GM19452 (cell line): ENCODE results near the gene KRTAP9-8.
"Not testable (repeated sequence)": the region's sequence is repeated elsewhere in the genome, so short reads cannot be mapped to it uniquely, and the experiment has no call there.

Experiments
- ATAC-seq: cut with Tn5 transposase; IDR thresholded peaks from one replicate; pipeline ENCODE4 v1.9.1; 2021; ENCODE audit not compliant: unreplicated experiment

KRTAP9-8 gene, protein sequence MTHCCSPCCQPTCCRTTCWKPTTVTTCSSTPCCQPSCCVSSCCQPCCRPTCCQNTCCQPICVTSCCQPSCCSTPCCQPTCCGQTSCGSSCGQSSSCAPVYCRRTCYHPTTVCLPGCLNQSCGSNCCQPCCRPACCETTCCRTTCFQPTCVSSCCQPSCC

GRCh38 chr17:41237949-41238437, at the start of gene KRTAP9-8:
Gene KRTAP9-8, plus strand, starts transcription at chr17:41237999. Its CDS starts 53 bp downstream, at chr17:41238052.
- not testable (repeated sequence) for ATAC-seq

- not testable (repeated sequence) for ATAC-seq
Measured at GRCh38 chr17:41189837-41190318, 47.9 kb upstream of the KRTAP9-8 start, which contains the start of gene KRTAP9-1. Gene KRTAP9-1, plus strand, starts transcription at chr17:41189887. Its CDS starts 0 bp downstream, at chr17:41189887.

DNA sequence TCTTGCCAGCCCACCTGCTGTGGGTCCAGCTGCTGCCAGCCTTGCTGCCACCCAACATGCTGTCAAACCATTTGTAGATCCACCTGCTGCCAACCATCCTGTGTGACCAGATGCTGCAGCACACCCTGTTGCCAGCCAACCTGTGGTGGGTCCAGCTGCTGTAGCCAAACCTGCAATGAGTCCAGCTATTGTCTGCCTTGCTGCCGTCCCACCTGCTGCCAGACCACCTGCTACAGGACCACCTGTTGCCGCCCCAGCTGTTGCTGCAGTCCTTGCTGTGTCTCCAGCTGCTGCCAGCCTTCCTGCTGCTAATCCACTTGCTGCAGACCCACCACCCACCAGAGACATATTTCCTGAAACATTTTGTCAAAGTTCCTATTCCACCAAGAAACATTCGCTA, 47.5 kb upstream of the KRTAP9-8 start:
- ATAC-seq, result no peak

DNA sequence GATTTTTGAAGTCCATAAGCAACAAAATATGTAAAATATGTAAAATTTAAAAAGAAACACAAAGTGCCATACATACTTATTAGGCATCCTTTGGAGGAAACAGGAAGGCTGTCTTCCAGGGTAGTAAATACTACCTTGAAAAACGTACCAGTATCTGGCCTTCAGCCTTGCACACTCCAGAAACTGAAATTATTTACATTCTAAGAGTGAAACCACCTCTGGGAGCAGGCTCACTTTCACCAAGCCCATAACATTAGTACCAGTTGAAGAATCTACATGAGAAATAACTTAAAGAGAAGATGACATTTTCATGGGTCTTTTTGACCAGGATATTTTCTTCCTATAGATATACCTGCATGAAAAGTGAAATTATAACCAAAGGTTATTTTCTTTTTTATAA, 41.7 kb upstream of the KRTAP9-8 start:
- no peak for ATAC-seq

DNA sequence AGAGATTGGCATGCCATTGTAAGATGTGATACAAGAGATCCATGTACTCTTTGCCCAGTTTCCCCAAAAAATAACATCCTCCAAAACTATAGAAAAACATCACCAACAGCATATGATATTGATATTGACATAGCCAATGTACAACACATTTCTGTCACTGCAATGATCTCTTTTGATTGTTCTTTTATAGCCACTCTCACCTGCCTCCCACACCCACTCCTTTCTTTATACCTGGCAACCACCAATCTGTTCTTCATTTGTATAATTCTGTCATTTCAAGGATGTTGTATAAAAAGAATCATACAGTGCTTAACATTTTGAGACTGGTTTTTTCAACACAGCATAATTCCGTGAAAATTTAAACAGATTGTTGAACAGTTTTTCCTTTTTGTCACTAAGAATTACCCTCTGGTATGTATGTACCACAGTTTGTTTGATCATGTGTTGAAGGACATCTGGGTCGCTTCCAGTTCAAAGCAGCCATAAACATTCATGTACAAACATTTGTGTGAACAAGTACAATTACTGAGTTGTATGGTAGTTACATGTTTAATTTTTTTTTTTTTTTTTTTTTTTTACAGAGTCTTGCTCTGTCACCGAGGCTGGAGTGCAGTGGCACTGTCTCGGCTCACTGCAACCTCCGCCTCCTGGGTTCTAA, 38.2 kb upstream of the KRTAP9-8 start:
- no peak for ATAC-seq

GRCh38 chr17:41211845-41212466, 25.8 kb upstream of the KRTAP9-8 start:
- no peak for ATAC-seq

- ATAC-seq, result no peak
Measured at GRCh38 chr17:41212524-41213169, 25.2 kb upstream of the KRTAP9-8 start.

DNA sequence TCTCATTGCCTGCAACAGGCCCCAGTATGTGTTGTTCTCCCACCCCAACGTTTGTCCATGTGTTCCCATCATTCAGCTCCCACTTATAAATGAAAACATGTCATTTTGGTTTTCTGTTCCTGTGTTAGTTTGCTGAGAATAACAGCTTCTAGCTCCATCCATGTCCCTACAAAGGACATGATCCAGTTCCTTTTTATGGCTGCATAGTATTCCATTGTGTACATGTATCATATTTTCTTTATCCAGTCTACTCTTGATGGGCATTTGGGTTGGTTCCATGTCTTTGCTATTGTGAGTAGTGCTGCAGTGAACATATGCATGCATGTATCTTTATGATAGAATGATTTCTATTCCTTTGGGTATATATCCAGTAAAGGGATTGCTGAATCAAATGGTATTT, 22.1 kb upstream of the KRTAP9-8 start:
- no peak for ATAC-seq

- no peak for ATAC-seq
Measured at GRCh38 chr17:41223821-41224220, 14.0 kb upstream of the KRTAP9-8 start.

DNA sequence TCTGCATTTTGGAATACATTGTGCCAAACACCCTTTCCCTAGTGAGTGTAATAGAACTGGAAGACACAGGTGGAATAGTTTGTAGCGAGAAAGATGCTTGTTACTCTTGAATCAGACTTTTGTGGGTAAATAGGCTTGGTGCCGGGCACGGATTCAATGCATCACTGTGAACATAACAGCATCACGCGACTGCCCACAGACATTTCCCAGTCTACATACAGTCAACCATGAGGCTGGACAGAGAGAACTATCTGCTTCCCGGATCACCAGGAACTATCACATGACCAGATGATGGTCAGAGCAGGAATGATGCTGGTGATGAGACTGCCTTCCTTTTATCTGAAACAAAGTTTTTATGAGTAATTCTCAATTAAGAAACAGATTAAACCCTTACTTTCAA, 11.7 kb upstream of the KRTAP9-8 start:
- ATAC-seq, result no peak

- not testable (repeated sequence) for ATAC-seq
Measured at GRCh38 chr17:41226598-41227095, 11.2 kb upstream of the KRTAP9-8 start, which contains the start of gene KRTAP9-2. Gene KRTAP9-2, plus strand, starts transcription at chr17:41226648. Its CDS starts 7 bp downstream, at chr17:41226655.

GRCh38 chr17:41230094-41230493, 7.7 kb upstream of the KRTAP9-8 start:
- no peak for ATAC-seq

DNA sequence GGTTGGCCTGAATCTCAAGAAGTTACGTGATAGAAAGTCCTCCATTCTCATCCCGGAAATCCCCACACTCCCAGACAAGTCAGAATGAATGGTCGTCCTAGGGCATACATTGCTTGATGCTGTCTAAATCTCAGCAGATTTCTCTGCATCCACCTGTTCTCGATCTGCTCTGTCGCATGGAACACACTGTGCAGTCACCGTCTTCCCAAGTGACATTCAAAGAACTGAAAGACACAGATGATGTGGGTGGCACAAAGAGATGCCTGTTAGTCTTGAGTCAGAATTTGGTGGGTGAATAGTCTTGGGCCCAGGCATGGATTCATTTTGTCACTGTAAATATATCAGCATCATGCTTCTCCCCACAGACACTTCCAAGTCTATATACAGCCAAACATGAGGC, 6.1 kb upstream of the KRTAP9-8 start:
- no peak for ATAC-seq

DNA sequence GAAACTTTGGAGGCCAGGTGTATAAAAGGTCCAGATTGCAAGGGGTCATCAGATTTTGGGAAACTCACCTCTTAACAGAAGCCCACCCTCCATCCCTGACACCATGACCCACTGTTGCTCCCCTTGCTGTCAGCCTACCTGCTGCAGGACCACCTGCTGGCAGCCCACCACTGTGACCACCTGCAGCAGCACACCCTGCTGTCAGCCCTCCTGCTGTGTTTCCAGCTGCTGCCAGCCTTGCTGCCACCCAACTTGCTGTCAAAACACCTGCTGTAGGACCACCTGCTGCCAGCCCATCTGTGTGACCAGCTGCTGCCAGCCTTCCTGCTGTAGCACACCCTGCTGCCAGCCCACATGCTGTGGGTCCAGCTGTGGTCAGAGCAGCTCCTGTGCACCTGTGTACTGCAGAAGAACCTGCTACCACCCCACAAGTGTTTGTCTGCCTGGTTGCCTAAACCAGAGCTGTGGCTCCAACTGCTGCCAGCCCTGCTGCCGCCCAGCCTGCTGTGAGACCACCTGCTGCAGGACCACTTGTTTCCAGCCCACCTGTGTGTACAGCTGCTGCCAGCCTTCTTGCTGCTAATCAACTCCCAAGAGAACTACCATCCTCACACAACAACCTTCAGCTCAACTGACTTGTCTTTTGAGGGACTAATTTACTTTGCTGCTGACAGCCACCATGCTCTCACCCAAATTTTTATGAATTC, 5.2 kb upstream of the KRTAP9-8 start, which contains the start of gene KRTAP9-3:
Gene KRTAP9-3, plus strand, starts transcription at position 51 of the 707 bp plus-strand sequence. Its CDS starts 53 bp downstream, at position 104.
- ATAC-seq, result not testable (repeated sequence)

- ATAC-seq, result not testable (repeated sequence)
Measured at GRCh38 chr17:41237116-41237515, 683 bp upstream of the KRTAP9-8 start.

DNA sequence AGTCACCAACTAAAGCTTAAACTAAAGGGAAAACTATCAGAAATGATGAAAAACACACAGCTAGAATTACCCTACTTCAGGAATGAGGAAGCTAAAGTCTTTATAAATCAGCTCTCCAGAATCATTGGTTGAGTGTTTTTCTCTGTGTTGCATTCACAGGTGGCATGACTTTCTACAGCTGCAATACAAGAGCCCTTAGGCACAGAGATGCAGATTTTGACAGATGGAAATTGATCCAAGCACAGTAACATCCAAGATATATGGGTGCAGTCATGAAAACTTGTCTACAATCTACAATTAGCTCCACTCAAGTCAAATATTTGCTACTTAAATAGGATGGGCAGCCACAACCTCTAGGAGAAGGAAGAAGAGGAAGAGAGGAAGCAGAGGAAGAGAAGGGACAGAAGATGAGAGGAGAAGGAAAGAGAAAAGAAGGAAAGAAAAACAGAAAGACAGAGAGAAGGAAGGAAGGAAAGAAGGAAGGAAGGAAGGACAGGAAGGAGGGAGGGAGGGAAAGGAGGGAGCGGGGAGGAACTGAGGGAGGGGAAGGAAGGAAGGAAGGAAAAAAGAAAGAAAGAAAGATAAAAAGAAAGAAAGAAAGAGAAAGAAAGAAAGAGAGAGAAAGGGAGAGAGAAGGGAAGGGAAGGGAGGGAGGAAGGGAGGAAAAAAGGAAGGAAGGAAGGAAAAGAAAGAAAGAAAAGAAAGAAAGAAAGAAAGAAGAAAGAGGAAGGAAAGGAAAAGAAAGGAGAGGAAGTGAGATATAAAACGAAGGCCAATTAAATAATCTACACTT, 9.4 kb downstream of the KRTAP9-8 start:
- ATAC-seq, result not testable (repeated sequence)

DNA sequence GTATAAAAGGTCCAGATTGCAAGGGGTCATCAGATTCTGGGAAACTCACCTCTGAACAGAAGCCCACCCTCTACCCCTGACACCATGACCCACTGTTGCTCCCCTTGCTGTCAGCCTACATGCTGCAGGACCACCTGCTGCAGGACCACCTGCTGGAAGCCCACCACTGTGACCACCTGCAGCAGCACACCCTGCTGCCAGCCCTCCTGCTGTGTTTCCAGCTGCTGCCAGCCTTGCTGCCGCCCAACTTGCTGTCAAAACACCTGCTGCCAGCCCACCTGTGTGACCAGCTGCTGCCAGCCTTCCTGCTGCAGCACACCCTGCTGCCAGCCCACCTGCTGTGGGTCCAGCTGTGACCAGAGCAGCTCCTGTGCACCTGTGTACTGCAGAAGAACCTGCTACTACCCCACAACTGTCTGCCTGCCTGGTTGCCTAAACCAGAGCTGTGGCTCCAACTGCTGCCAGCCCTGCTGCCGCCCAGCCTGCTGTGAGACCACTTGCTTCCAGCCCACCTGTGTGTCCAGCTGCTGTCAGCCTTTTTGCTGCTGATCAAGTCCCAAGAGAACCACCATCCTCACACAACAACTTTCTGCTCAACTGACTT, 11.9 kb downstream of the KRTAP9-8 start, which contains the start of gene KRTAP9-4:
Gene KRTAP9-4, plus strand, starts transcription at position 51 of the 604 bp plus-strand sequence. Its CDS starts 34 bp downstream, at position 85.
- not testable (repeated sequence) for ATAC-seq

GRCh38 chr17:41251261-41251660, 13.5 kb downstream of the KRTAP9-8 start:
- ATAC-seq, result no peak

DNA sequence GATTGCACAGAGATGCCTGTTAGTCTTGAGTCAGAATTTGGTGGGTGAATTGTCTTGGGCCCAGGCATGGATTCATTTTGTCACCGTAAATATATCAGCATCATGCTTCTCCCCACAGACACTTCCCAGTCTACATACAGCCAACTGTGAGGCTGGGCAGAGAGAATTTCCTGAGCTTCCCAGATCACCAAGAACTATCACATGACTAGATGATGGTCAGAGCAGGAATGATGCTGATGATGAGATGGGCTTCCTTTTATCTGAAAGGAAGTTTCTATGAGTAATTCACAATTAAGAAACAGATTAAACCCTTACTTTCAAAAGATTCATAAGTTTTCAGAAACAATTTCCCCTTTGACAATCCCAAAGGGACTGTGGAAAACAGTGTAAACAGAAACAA, 17.1 kb downstream of the KRTAP9-8 start:
- no peak for ATAC-seq
